Activated T-cell treated with anti-CD3 and anti-CD28 coated beads, Interleukin-2, amount 50 U/mL, for 48 hours (primary cell): ENCODE results near the gene KIAA0232.
A peak's percentile ranks its signal among the peaks of the same experiment; 100 is the strongest.
"Not testable (repeated sequence)": the region's sequence is repeated elsewhere in the genome, so short reads cannot be mapped to it uniquely, and the experiment has no call there.

Source experiments
- DNase-seq, 2 experiments: peaks; one replicate each; pipeline ENCODE4 v3.0.0-alpha.2; 2020

KIAA0232 gene

DNA sequence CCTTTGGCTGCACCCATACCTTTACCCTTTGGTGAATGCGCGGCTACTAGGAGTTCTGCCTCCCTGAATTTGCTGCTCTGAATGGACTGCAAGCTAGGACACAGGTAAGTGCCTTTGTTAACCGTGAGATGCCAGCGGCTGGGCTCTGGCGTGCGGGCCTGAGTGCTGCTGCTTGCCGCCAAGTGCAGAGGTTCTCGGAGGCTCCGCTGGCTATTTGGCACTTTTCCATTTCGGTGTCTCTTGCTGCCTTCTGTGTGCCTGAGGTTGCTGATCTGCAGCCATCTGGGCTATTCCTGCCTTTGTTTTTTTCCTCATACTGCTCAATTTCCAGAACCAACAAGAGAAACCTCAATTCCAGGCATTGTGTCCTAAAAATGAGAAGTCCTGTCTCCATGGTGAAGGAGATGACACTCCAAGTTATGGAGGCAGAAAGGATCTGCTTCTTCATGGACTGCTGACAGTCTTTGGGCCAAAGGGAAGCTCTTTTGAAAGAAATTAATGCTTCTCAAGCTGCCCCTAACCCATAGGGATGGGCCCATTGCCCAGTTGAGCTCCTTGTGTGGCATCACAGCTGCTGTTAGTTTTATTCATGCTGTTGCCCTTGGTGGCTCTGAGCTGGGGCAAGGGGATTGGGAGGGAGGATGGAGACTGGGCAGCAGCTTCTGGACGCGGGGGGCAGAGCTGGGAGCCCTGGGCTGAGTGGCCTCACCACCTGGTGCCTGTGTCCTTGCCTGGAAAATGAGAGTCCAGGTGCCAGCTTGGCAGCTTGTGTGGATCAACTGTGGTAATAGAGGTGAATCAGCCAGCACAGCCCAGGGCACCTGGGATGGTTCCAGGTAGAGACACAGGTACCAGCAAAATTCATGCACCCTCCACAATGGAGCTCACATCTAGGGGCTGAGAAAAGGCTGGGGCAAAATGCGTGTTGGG, 123.3 kb downstream of the KIAA0232 start:
- no peak for DNase-seq

DNA sequence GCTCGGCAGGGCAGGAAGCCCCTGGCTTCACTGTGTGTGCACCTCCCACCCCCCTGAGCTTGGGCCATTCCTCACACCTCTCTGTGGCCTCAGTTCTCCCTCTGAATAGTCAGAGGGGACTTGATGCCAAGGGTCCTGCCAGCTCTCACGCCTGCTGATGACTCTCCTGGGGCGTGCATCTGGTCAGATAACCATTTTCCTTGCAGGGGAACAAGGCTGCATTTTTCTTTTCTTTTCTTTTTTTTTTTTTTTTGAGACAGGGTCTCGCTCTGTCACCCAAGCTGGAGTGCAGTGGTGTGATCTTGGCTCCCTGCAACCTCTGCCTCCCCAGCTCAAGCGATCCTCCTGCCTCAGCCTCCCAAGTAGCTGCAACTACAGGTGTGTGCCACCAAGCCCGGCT, 124.0 kb downstream of the KIAA0232 start:
- DNase-seq = not testable (repeated sequence)

DNA sequence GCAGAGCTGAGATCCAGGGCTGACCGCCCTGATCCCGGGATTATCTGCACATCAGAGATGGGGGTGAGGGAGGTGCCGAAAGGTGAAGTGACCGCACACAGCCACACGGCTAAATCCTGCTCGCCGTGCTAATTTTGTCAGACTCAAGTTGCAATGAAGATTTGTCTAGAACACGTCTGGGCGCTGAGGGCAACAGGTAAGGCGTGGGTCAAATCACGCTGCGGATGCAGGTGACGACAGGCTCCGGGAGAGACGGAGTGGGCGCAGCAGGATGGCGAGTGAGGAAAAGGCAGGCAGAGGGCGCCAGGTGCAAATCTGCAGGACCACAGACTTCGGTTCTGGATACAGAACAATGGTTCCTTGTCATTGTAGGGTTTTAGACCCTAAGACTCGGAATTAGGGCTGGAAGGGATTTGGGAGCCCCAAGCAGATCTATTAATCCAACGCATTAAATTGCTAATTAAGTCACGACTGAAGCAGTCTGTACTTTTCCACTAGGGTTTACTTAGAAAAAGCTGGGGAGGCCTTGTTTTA, 125.2 kb downstream of the KIAA0232 start:
- no peak for DNase-seq

GRCh38 chr4:6908432-6909112, 126.0 kb downstream of the KIAA0232 start:
- no peak for DNase-seq

GRCh38 chr4:6909113-6909969, 126.8 kb downstream of the KIAA0232 start, which contains the start of gene TBC1D14:
Gene TBC1D14, plus strand, starts transcription at chr4:6909826. Its CDS starts 13,564 bp downstream, at chr4:6923390.
- peak; percentile 91 to 92 for DNase-seq

GRCh38 chr4:6909970-6910339, 127.4 kb downstream of the KIAA0232 start:
- peak in 1 of 2 experiments; percentile 56 for DNase-seq

DNA sequence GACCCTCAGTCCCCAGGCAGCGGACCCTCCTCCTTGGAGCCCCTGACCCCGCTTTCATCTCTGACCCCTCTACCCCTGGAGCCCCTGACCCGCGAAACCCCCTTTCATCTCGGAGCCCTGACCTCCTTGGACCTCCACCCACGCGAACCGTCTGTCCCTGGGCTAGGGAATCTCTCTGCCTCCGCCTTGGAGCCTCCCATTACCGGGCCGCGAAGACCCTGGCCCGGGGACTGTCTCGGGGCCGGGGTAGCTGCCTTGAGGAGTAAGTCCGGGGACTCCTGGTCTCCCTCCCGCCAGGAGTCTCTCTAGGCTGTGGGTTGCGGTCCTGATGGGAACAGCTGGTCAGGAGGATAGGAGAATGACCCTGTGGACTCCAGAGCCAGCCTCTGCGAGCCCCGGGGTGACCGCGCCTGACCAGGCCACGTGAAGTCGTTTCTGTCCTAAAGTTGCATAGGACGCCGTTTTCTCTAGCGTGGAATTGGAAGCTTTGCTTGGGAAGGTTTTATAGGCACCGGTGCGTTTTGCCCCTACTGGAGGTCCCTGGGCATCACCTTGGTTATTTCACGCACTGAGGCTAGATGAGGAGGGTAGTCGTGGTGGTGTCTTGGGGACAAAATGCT, 127.9 kb downstream of the KIAA0232 start:
- DNase-seq = peak in 1 of 2 experiments; percentile 40

GRCh38 chr4:6910960-6911874, 128.7 kb downstream of the KIAA0232 start:
- no peak for DNase-seq

- not testable (repeated sequence) for DNase-seq
These were observed 129.4 kb downstream of the KIAA0232 start for GRCh38 chr4:6911917-6912316.

- no peak for DNase-seq
These were observed 129.9 kb downstream of the KIAA0232 start for GRCh38 chr4:6912441-6912840.

- no peak for DNase-seq
These were observed 130.9 kb downstream of the KIAA0232 start for GRCh38 chr4:6913350-6913905.

DNA sequence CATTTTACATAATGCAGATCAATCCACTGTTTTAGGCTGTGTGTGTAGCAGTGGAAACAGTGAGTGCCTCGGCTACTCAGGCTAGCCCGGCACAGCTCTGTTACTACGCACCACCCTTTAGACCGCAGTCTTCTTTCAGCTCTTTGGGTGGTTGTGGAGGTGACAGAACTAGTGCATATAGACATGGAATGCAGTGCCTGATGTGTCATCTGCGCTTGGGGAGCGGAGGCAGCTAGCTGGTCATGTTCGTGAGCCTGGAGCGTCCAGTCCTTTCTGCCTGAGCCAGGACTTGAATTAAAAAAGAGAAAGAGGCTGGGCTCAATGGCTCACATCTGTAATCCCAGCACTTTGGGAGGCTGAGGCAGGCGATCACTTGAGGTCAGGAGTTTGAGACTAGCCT, 131.9 kb downstream of the KIAA0232 start:
- no peak for DNase-seq

GRCh38 chr4:6915041-6916005, 132.8 kb downstream of the KIAA0232 start:
- DNase-seq = no peak

DNA sequence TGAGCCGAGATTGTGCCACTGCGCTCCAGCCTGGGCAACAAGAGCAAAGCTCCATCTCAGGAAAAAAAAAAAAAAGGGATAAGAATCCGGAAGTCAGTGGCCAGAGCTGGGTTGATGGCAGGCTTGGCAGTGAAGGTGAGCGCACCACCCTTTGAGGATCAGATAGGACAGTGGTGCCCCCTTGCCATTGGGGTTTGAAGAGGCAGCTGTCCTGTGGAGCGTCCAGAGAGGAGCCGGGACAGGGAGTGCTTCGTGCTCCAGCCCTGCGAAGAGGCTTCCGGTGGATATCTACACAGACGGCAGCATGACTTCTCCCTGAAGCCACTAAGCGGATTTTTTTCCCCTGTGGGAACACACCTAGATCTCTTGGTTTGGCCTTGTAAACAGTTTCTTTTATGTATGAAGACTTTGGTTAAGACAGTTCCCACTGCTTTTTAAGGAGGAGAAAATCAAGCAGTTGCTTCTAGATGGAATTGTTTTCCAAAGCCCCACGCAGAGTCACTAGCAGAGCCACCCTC, 133.6 kb downstream of the KIAA0232 start:
- no peak for DNase-seq

DNA sequence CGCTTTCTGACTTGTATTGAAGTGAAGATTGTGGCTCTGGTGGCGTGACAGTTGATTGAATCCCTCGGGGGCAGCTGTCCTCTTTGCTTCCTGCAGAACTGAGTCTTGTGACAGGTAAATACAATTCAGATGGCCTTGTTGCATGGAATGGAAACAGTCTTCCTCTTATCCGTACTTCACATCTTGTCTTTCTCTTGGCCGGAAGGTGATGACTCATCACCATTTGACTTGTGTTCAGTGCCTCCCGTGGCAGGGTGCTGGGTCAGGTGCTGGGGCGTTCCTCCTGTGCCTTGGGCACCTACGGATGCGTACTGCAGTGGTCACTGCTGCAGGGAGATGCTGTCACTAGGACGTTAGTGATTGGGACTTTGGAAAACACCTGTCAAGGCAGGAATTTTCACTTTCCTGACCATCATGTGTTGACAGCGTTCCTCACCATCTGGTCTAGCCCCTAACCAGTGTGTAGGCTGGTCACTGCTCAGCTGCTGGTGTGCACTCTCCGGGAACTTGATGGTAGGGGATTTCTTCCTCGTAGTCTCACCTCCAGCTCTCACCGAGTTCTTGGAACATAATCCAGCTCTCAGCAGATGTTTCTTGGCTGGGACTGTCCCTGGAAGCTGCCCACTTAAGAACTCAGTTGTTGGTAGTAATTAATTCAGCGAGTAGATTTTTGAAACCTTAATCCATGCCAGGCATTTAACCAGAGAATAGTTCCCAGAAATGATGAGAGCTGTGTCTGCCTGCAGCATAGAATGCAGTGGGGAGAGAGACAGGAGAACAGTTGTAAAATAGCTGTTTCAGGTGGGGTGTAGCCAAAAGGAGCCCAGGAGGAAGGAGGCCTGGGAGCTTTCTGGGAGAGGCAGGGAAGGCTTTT, 134.3 kb downstream of the KIAA0232 start:
- DNase-seq = peak; percentile 65 to 70

GRCh38 chr4:6917461-6918271, 135.1 kb downstream of the KIAA0232 start:
- peak; percentile 60 to 68 for DNase-seq

- no peak for DNase-seq
These were observed 135.8 kb downstream of the KIAA0232 start for GRCh38 chr4:6918338-6918737.
